T-helper 1 cell (primary cell): ENCODE results near the gene ICA1.
"Not testable (repeated sequence)": the region's sequence is repeated elsewhere in the genome, so short reads cannot be mapped to it uniquely, and the experiment has no call there.

Experiments
- DNase-seq, 5 donors: peaks; one replicate each; pipeline ENCODE4 v3.0.0-alpha.2; 2012 to 2020

The ICA1 gene

DNA sequence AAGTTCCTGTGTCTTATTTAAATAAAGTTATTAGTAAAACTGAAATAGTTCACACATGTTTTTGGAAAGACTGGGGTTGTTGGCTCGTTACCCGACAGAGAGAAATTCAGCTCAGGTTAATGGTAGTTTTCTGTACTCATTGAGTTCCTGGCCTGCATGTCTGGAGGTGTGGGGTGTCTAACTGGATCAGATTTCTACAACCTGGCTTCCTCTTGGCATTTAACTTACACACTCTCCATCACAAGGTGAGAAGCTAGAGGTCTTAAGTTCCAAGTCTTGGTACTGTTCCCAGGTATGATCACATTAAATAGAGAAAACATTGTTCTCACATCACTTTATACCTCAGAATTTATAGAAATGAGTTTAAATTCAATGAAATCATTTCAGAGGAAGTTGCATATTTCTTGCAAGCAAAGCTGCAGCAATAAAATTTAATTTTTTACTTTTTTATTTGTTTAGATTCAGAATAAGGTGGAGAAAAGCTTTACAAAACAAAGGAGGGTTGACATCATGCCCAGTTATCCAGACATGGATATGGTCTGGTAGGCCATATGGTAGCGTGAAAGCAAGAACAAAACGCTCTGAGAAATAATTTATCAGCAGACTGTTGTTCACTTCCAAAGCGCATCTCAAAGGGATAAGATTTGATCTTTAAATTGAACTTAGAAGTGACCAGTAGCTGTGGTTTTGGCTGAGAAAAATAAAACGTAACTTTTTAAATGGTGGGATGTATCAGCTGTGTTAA lies 172.8 kb downstream of the ICA1 start:
- no peak for DNase-seq

GRCh38 chr7:8086239-8086638 lies 175.7 kb downstream of the ICA1 start:
- no peak for DNase-seq

DNA sequence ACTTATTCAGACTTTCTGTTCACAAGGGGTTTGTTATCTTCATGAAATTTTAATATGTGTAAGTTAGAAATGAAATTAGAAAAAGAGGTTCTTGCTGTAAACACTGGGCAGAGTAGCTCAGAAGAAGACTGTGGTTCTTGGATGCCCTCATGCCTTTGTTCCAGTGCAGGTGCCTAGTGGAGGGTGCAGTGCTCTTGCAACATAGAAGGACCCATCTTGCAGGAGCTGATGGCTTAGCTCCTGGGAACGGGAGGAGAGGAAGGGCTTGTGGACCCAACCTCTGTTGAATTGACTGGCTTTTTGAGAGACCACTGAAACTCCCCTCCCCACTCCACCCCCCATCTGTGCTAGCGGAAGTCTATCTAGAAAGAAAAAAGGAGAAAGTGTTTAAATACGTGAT lies 176.5 kb downstream of the ICA1 start:
- DNase-seq: no peak

GRCh38 chr7:8084836-8085235 lies 177.1 kb downstream of the ICA1 start:
- no peak for DNase-seq

GRCh38 chr7:8082762-8083161 lies 179.2 kb downstream of the ICA1 start:
- no peak for DNase-seq

DNA sequence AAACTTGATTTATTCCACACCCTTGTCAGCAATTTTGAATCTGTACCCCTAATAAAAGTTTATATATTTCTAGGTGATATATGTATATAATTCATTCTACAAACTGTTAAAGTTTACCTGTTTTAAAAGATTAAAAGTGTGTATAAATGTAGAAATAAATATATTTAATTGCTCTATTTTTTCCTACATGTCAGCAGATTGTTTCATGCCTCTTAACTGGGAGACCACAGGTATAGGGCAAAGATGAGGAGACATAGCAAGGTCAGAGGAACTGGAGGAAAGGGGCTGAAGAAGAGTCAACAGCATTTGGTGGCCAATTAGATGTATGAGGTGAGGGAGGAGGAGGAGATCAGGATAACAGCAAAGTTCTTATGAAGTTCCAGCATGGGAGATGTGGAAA lies 183.5 kb downstream of the ICA1 start:
- DNase-seq: no peak

DNA sequence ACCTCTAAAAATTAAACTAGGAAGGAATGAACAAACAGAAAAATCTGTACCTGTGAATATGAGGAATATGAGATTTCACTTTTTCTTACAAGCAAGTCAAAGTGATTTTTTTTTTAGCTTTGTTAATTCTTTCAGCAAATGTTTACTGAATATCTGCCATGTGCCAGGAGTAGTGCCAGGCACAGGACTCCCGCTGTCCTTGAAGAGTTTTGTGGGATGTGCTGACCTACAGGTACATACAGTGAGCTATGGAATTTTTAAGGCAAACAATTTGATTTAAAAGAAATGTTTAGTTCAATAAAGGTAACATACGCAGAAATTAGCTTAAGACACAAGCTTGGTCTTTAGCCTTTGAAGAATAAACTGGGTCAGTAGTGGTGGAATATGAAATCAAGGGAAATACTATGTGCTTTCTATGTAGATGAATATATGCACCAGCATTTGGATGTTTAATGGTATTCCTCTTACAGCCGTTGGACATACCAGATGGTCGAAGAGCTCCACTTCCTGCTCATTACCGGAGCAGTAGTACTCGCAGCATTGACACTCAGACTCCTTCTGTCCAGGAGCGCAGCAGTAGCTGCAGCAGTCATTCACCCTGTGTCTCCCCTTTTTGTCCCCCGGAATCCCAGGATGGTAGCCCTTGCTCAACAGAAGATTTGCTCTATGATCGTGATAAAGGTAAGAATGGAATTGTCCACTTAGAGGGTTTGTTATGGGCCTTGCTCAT lies 191.4 kb downstream of the ICA1 start:
- no peak for DNase-seq

- DNase-seq: no peak
Measured at GRCh38 chr7:8068892-8069686, 192.9 kb downstream of the ICA1 start.

DNA sequence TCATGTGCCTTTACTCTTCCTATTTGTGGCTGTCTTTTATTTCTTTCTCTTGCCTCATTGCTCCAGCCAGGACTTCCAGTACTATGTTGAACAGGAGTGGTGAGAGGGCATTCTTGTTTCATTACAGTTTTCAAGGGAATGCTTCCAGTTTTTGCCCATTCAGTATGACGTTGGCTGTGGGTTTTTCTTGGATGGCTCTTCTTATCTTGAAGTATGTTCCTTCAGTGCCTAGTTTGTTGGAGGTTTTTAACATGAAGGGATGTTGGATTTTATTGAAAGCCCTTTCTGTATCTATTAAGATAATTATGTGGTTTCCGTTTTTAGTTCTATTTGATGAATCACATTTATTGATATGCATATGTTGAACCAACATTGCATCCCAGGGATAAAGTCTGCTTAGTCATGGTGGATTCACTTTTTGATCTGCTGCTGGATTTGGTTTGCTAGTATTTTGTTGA lies 196.6 kb downstream of the ICA1 start:
- DNase-seq: no peak

DNA sequence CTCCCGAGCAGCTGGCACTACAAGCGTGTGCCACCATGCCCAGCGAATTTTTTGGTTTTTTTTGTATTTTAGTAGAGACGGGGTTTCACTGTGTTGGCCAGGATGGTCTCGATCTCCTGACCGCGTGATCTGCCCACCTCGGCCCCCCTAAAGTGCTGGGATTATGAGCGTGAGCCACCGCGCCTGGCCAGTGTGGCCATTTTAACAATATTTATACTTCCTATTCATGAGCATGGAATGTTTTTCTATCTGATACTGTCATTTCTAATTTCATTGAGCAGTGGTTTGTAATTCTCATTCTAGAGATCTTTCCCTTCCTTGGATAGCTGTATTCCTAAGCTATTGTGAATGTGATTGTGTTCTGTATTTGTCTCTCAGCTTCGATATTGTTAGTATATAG lies 197.1 kb downstream of the ICA1 start:
- no peak for DNase-seq

DNA sequence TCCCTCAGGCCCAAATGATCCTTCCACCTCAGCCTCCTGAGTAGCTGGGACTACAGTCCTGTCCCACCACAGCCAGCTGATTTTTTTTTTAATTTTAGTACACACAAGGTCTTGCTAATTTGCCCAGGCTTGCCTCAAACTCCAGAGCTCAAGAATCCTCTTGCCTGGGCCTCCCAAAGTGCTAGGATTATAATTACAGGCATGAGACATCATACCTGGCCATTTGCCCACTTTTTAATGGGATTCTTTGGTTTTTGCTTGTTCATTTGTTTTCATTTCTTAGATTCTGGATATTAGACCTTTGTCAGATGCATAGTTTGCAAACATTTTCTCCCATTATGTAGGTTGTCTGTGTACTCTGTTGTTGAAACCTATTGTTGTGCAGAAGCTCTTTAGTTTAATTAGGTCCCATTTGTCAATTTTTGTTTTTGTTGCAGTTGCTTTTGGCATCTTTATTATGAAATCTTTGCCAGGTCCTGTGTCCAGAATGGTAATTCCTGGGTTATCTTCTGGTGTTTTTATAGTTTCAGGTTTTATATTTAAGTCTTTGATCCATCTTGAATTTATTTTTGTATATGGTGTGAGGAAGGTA lies 198.2 kb downstream of the ICA1 start:
- no peak for DNase-seq

DNA sequence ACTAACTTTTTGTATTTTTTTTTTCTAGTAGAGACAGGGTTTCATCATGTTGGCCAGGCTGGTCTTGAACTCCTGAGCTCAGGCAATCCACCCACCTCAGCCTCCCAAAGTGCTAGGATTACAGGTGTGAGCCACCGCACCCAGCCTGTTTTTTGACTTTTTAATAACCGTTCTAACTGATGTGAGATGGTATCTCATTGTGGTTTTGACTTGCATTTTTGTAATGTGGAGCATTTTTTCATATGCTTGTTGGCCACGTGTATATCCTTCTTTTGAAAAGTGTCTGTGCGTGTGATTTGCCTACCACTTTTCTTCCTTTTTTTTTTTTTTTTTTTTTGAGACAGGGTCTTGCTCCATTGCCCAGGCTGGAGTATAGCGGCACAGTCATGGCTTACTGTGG lies 198.7 kb downstream of the ICA1 start:
- DNase-seq: not testable (repeated sequence)
